NCI-H748 (cell line): ENCODE measurements around the gene HBS1L.

Source experiments
- DNase-seq: peaks from one replicate; lab custom pipeline; 2025; ENCODE audit not compliant: unreplicated experiment; lab: John Stamatoyannopoulos, UW

Gene HBS1L

DNA sequence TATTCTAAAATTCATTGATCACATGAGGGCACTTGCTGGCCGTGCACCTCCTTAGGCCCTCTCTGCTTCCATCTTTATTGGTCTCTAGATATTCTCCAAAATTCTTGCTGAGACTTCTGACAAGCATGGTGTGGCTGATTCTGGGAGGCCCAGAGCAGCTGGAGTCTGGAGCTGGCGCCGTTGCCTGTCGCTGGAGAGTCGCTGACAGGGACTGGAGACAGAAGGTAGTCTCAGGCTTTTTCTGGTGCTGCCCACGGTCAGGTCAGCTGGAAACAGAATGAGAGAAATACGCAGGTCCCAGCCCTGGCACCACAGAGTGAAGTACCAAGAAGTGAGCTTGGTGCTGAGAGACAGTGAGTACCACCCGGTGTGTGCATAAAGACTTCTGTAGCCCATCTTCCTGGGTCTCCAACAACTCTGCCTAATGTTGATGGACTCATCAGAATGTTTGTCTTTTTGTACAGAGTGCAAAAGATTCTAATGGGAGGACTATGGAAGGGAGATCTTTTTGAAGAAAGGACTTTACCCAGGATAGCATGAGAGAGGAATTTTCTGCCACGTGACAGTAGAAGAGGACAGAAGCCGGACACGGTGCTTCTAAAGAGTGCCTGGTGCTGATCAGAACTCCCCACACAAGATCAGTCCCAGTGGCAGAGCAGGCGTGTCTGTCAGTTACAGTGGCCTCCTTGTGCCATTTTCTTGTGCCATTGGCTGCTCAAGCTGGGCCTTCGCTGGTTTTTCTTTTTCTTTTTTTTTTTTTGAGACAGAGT, 102.9 kb downstream of the HBS1L start:
- DNase-seq: no peak

DNA sequence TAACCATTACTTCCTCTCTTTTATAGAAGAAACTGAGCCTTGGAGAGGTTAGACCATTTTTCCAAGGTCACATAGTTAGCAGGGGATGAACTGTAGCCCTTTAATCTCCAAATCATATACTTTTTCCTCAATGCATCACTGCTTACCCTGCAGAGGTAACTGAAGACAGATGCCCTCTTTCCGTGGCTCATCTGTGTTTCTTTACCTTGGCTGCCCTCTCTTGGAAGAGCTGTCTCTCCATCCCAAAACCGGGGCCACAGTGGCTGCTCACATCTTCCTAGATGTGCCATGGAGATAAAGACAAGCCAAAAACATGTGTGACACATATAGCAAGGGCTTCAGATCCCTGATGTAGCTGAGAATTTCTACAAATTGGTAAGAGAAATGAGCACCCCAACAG, 104.1 kb downstream of the HBS1L start:
- DNase-seq: no peak

DNA sequence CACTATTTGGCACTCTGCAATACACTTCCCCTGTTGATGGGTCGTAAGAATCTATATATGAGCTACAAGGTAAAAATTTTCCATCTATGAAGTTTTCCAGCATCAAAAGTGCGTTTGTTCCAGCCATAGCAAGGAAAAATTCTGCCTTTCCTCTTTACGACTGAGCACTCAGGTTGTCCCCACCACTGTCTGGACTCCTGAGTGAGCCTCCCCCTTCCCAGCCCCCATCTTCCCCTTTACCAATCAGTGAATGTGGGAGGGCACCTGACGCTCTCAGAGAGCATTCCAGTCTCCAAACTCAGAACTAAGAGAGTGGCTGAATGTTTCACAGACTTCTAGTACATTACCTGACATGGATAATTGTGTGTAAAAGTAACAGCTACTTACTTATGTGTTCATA, 104.7 kb downstream of the HBS1L start, which contains the start of gene ALDH8A1:
Gene ALDH8A1, minus strand, starts transcription at position 175 of the 400 bp plus-strand sequence. Its CDS starts 48 bp downstream, at position 127.
- DNase-seq: no peak

DNA sequence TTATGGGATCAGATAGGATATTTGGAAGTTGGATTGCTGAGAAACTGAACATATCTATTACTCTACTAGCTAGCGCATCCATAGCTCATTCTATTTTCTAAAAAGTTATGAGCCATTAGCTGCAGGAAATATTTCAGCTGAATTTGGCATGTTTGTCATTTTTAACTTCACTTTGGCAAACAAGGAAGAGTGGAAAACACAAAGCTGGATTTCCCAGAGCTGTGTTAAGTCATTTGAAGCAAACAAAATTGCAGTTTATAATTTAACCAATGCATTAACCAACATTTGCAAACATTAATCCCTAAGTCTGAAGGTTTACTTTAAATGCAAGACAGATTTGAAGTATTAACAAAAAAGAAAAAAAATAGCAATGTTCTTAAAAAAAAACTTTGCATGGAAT, 105.9 kb downstream of the HBS1L start:
- no peak for DNase-seq

DNA sequence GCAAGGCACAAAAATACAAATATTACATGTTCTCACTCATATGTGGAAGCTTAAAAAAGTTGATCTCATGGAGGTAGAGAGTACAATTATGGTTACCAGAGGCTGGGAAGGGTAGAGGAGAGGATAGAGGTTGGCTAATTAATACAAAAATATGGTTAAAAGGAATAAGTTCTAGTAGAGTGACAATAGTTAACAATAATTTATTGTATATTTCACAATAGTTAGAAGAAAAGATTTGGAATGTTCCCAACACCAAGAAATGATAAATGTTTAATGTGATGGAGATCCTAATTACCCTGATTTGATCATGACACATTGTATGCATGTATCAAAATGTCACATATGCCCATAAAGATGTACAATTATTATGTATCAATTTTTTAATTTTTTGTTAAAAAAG, 106.5 kb downstream of the HBS1L start:
- DNase-seq: no peak

DNA sequence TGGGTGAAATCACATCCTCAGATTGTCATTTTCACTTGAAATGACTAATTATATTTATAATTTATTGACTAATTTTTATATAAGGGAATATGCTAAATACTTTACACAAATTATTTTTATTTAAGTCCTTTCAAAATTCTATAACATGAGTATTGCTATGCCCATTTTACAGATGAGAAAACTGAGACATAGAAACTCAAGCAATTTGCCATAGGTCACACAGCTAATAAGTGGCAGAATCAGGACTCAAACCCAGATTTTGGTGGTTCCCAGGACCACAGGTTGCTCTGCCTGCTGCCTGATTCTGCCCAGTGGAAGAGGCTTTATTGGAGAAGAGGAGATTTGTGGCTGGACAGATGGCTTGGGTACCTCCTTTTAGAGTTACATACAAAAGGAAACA, 109.6 kb downstream of the HBS1L start:
- no peak for DNase-seq

DNA sequence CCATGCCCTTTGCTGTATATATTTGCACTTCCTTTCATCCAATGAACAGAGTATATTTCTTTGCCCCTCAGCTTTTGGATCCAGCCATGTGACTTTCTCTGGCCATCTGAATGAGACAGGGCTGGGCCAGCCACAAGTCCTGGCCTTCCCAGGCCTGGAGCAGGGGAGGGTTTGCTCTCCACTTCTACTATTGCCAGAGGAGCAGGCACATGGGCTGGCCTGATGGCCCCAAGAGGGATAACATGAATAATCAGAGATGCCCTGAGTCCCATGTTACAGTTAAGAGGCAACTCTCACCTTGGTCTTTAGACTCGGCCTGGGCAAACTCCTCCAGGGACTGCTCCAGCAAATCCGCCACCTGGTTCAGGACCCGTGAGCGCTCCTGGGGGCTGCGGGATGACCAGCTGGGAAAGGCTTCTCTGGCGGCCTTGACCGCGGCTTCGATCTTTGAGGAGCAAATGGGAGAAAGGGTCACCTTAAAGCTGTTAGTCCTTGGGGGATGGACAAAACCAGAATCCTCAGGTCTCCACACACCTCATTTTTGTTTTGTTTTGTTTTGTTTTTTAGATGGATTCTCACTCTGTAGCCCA, 111.0 kb downstream of the HBS1L start:
- DNase-seq: no peak

DNA sequence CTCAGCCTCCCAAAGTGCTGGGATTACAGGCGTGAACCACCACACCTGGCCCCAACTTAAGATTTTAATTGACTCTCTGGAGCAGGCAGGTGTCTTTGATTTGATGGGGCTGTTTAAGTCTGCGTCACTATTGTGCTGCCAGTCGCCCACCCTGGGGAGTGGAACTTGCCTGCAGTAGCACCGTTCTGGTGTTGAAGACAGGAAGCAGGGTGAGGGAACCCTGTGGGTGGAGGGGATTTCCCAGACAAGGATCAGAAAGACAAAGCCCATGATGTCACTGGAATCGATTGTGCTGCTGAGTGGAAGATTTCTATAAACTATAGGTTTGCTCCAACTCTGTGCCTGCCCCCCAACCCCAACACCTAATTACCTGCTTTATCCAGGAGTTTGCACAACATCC, 115.7 kb downstream of the HBS1L start:
- DNase-seq: peak; percentile 15

DNA sequence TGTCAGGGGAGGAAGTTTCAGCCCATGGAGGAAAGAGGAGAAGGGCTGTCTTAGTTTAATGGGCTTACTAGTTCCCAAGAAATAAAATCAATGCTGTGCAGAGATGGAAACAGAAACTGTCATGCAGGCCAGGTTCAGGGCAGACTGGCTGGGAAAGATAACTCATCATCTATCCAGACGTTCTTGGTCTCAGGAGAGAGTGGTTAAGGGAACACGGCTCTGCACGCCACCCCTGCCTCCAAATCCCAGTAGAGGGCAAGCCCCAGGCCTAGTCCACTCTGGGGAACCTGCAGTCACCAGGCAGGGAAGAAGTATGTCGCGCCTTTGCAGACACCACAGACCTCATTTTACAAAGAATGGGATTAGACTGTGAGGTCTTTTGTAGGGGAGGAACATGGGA, 117.2 kb downstream of the HBS1L start:
- no peak for DNase-seq

DNA sequence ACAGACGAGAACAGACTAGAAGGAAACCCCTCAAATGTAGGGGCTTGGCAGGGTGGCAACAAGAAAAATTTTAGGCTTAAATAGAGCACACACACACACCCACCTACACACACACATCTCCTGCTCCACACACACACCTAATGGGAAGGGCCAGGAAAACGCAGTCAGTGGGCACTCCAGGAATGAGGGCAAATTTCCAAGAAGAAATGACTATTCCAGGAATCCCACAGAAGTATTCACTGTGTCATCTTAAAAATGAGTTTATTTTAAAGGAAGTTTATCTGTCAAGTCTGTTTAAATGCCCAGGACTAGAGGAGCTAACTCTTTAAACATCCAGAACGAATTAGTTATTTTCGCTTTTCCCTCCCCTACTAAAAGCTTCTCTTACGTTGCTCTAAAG, 117.7 kb downstream of the HBS1L start:
- no peak for DNase-seq

DNA sequence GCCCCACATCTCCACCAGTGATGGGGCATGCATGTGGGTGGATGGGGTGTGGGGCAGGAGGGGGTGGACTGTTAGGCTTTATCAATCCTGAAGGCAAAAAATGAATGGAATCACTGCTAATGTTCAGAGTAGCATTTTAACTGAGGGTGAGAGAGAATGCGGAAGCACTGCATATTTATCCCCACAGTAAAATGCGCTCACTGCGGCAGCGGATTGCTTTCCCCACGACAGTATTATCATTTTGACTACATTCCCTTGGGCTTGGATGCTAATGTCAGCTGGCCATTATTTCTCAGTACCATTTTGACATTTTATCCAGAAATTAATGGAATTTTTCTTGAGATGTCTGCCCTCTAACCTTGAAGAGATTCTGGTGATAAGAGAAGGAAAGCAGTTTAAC, 118.1 kb downstream of the HBS1L start:
- DNase-seq: no peak

DNA sequence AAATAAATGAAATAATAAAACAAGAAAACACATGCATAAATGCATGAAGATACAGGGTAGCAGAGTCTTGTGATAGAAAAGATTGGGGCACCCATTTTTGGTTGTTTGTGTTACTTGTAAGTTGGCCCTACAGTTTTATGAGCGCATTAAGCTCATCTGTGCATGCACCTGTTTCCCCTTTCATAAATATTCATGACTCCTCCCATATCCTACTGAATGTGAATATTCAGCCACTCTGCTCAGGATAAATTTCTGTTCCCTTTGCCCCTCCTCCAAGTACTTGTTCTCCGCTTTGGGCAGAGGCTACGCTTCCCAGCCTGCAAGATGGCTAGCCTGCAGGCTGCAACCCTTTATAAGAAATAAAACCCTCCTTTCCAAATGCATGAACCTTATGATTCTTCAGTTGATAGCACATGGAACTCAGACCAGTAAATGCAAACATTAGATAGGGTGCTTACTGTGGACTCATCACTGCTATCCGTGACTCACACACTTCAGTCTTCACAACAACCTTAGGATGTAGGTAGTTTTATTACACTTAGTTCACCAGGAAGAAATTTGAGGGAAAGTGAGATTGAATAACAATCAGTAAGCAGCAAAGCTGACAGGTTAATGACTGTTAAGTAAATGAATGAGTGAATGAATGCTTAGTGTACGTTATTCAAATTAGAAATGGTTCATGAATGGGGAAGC, 119.7 kb downstream of the HBS1L start:
- no peak for DNase-seq

DNA sequence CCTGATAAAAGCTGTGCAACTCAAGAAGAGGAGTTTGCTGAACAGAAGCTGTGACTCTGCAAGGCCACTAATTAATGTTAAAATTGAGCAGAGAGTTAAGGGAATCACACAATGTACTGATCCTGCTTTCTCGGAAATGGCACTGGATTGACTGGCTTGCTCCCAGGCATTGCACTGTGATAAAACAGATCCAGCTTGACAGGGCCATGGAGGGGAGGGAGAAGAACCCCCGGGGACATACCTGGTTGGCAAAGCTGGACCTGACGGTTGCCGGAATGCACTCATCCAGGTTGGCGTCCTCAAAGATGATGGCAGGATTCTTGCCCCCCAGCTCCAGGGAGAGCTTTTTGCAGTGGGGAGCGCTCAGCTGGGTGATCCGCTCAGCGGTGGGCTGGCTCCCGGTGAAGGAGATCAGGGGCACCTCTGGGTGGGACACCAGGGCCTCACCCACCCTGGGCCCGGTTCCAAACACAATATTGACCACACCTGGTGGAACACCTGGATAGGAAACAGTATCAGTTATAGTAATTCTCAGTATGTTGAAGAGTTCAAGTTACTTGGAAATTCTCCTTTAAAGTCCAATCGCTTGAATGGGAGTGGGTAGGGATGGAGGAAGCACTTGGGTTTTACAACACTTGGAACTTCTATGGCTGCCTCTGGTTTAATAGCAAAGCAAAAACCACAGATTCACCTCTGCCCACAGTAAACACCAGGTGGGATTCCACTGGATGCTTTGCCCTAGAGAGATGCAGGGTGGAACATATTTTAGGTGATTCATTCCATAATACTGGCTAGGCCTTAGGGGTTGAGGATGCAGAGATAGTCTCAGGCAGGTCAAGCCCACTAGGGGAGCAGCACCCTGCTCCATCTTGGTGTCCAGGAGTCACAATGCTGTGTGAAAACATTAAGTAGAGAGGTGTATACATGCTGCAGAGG, 121.8 kb downstream of the HBS1L start:
- no peak for DNase-seq

DNA sequence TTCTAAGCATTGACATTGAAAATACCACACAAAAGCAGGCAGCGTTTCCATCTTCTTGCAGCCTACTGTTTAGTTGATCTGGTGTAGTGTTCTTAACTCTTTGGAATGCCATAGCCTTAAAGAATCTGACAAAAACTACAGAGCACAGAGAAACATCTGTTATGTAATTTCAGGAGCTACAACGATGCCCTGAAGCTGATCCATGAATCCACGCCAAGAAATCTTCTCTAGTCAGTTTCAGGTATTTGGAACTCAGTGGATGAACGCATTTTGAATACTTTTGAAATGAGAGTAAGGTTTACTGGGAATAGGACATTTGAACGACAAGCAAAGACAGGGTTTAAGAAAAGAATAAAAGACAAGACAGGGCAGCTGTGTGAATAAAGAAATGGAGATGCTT, 122.5 kb downstream of the HBS1L start:
- DNase-seq: no peak

DNA sequence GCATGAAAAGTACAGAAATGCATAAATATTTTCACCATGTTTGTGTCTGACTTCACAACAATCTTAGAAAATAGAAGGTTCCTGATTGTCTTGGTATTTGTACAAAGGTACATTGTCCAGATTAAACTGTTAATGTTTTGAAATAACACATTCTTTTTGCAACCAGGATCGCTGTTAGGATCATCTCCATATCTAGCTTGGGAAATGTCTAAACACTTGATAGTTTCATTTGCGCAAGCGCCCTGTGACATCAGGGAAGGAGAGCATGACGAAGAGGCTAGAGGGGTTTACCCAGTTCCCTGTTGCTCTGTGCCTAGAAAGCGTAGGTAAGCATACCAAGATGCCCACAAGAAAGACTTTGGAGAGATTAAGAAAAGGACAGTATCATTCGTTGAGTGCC, 124.2 kb downstream of the HBS1L start:
- no peak for DNase-seq

DNA sequence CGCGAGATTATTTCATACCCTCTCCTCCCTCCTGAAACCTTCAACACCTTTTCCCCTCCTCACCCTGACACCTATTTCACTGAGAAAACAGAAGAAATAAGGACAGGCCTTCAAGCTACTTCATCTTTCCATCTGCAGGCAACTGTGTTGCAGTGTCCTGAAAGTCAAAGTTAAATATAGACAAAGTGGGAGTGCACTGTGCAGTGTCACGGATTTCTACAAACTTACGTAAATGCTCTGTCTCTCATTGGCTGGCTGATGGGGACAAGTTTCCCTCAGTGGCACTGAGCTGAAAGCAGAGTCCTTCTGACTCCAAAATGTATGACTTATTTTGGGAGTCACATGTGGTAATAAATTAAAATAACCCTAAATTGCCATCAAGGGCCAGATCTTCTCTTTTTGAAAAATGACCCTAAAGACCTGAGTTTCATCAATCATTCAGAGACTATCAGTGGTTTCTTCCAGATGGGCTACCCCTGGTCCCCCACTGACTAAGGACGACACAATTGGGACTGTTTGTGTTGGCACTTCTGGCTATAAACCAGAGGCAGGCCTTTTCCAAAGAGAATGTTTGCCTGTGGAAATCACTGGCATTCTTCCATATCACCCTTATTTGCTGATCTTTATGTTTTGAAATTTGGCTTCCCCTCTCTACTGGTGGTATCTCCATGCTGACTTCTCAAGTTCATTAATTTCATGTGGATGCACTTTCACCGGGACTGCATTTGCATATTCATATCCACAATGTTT, 126.3 kb downstream of the HBS1L start:
- no peak for DNase-seq

DNA sequence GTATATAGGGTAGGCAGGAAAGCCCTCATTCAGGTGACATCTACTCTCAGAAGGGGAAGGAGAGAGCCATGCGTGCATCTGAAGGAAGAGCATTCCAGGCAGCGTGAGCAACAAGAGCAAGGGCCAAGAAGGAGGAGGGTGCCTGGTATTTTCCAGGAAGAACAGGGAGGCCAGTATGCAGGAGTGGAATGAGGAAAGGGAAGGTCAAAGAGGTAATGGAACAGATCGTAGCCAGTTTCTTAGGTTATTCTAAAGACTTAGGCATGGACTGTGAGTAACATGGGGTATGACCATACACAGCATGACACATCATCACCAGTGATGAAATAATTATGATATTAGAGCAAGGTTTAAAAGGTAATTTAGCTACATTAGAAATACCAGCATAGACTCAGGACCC, 128.8 kb downstream of the HBS1L start:
- DNase-seq: no peak

DNA sequence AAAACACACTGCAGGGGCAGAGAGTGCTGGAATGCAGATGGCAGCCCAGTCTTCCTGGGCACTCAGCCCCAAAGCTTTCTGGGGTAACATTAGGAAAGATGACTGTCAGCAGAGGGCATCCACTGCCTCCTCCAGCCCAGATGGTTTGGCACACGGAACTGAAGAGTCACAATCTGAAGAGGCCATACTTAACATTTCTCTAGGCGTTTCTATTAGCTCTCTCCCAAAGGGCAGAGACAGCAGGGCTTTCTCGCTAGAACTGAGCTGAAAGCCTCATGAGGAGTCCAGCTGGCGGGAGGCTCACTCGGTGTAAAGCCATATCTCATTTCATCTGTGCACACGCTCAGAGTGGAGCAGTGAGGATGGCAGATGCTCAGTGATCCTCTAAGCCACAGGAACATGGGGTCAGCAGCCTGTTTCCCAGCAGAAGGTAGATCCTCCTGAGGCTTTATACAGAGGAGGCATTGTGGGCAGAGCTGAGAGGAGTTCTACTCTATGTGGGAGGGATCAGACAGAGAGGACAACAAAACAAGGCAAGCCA, 132.8 kb downstream of the HBS1L start:
- no peak for DNase-seq

DNA sequence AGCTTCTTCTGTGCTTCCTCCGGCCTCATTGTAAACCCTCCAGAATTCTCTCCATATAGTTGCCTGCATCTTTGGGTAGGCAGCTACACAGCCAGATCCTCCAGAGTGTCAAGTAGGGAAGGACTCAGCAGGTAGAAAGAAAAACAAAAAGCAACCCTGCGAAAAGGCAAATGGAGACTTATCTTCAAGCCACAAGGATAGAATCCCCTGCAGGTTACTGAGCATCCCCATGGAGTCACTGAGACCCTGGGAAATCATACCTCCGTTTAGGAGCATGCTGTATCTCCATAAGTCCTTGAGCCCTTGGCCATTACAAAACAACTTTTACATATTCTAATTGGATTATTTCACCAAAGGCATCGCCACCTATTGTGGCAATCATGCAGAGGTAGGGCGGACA, 133.3 kb downstream of the HBS1L start:
- DNase-seq: no peak

DNA sequence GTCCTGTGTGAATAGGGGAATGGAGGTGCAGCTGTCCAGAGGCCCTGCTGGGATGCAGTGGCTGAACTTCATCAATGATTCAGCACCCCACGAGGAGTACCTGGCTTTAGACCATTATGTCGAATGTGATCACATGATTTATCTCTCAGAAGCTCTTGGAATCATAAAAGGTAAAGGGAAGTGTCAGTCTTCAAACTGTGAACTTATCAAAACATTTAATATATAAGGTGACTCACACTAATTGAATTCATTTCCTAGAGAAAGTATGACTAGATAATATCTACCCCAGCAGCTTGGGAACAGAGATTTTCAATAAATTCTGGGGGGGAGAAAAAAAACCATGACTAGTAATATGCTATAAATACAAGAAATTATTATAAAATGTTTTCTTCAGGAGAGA, 134.2 kb downstream of the HBS1L start:
- DNase-seq: no peak
